ENCODE measurements around the gene SETDB1. TPM values are rescaled to one million over a fixed set of nuclear protein-coding genes. Genes with fewer than 3 reads are reported as not detected.

The SETDB1 gene
- total RNA-seq, 2 donors from 2014 or later = 68.6 to 73.5 TPM

GRCh38 chr1:150997126-150997872 lies 71.1 kb downstream of the SETDB1 start:
- Mint-ChIP-seq H3K36me3 (ENCODE audit: low read depth) (no peaks in the 10 kb centered on the region), H3K27ac (peak overlapping the region; percentile 42), H3K4me3 (no peak overlapping the region), H3K4me1 (peaks cover 6% of the 10 kb centered on the region), H3K9me3 (no peaks in the 10 kb centered on the region), H3K27me3 (ENCODE audit: insufficient read depth) (no peaks in the 10 kb centered on the region)
- DNase-seq = no peak
- Histone ChIP-seq H3K9me3 (ENCODE audit: control insufficient read depth, low read length) (no peaks in the 10 kb centered on the region), H3K36me3 (ENCODE audit: control insufficient read depth, insufficient read depth, low read length) (no peaks in the 10 kb centered on the region), H3K4me3 (ENCODE audit: low read length) (no peak overlapping the region), H3K4me1 (ENCODE audit: control insufficient read depth, insufficient read depth, low read length) (peaks cover 2% of the 10 kb centered on the region), H3K9ac (ENCODE audit: extremely low read depth, low read length, poor library complexity, severe bottlenecking) (no peak overlapping the region), H3K27ac (ENCODE audit: low read depth, low read length) (no peak overlapping the region), H3K27me3 (ENCODE audit: control insufficient read depth, insufficient read depth, low read length, poor library complexity, severe bottlenecking) (no peaks in the 10 kb centered on the region)
- no peak for TF ChIP-seq CTCF (conservative IDR thresholded peaks at IDR 0.05)
- WGBS, 2 experiments (ENCODE audit: insufficient coverage in 1 of 2, insufficient read length in 1 of 2) = 91 to 93% methylated on average over 13 to 20 of the region's 20 CpGs

DNA sequence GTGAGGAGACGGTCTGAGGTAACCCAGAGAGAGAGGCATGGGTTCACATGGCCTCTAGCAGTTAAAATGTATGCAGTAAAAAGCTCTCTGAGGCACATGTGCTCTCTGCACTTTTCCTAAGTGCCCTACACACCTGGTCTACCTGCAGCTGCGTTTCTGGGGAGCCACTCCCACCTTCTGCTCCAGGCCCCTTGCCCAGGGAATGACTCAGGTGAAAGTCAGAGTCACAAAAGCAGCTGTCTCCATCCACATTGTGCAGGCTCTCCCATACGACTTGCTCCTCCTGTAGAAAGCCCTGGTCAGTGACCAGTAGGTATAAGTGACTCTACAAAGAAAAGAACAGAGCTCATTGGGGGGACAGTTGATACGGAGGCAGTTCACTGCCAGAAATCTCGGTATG lies 71.8 kb downstream of the SETDB1 start:
- Mint-ChIP-seq H3K9me3 (no peaks in the 10 kb centered on the region), H3K36me3 (ENCODE audit: low read depth) (no peaks in the 10 kb centered on the region), H3K4me1 (peaks cover 9% of the 10 kb centered on the region), H3K4me3 (no peak overlapping the region), H3K27ac (no peak overlapping the region), H3K27me3 (ENCODE audit: insufficient read depth) (no peaks in the 10 kb centered on the region)
- Histone ChIP-seq H3K4me3 (ENCODE audit: low read length) (no peak overlapping the region), H3K27ac (ENCODE audit: low read depth, low read length) (no peak overlapping the region), H3K9me3 (ENCODE audit: control insufficient read depth, low read length) (no peaks in the 10 kb centered on the region), H3K27me3 (ENCODE audit: control insufficient read depth, insufficient read depth, low read length, poor library complexity, severe bottlenecking) (no peaks in the 10 kb centered on the region), H3K4me1 (ENCODE audit: control insufficient read depth, insufficient read depth, low read length) (peaks cover 2% of the 10 kb centered on the region), H3K36me3 (ENCODE audit: control insufficient read depth, insufficient read depth, low read length) (no peaks in the 10 kb centered on the region), H3K9ac (ENCODE audit: extremely low read depth, low read length, poor library complexity, severe bottlenecking) (no peak overlapping the region)
- no peak for DNase-seq
- no peak for TF ChIP-seq CTCF (conservative IDR thresholded peaks at IDR 0.05)
- WGBS, 2 experiments (ENCODE audit: insufficient coverage in 1 of 2, insufficient read length in 1 of 2) = 69 to 93% methylated on average over 3 to 5 of the region's 5 CpGs

- H3K4me3 Mint-ChIP-seq = no peak overlapping the region
- no peaks in the 10 kb centered on the region for H3K27me3 ChIP-seq (ENCODE audit: control insufficient read depth, insufficient read depth, low read length, poor library complexity, severe bottlenecking)
- peaks cover 2% of the 10 kb centered on the region for H3K4me1 ChIP-seq (ENCODE audit: control insufficient read depth, insufficient read depth, low read length)
- H3K27ac Mint-ChIP-seq = no peak overlapping the region
- no peaks in the 10 kb centered on the region for H3K9me3 Mint-ChIP-seq
- 91 to 92% methylated on average over 14 to 17 of the region's 17 CpGs for WGBS, 2 experiments (ENCODE audit: insufficient coverage in 1 of 2, insufficient read length in 1 of 2)
- no peaks in the 10 kb centered on the region for H3K9me3 ChIP-seq (ENCODE audit: control insufficient read depth, low read length)
- no peaks in the 10 kb centered on the region for H3K36me3 ChIP-seq (ENCODE audit: control insufficient read depth, insufficient read depth, low read length)
- no peak overlapping the region for H3K4me3 ChIP-seq (ENCODE audit: low read length)
- H3K27ac ChIP-seq (ENCODE audit: low read depth, low read length) = no peak overlapping the region
- peaks cover 9% of the 10 kb centered on the region for H3K4me1 Mint-ChIP-seq
- TF ChIP-seq CTCF (conservative IDR thresholded peaks at IDR 0.05) = no peak
- no peaks in the 10 kb centered on the region for H3K36me3 Mint-ChIP-seq (ENCODE audit: low read depth)
- H3K27me3 Mint-ChIP-seq (ENCODE audit: insufficient read depth) = no peaks in the 10 kb centered on the region
- no peak overlapping the region for H3K9ac ChIP-seq (ENCODE audit: extremely low read depth, low read length, poor library complexity, severe bottlenecking)
- DNase-seq = no peak
Observed at GRCh38 chr1:150999051-150999674, 73.0 kb downstream of the SETDB1 start.
